Activated CD4-positive, alpha-beta T cell treated with anti-CD3 and anti-CD28 coated beads, Interleukin-2, amount 50 U/mL, for 1 hour (primary cell): ENCODE results near the gene RAB10.
"Not testable (repeated sequence)": the region's sequence is repeated elsewhere in the genome, so short reads cannot be mapped to it uniquely, and the experiment has no call there.

Experiments used
- DNase-seq: peaks from one replicate; pipeline ENCODE4 v3.0.0-alpha.2; 2020

Gene RAB10

GRCh38 chr2:26100384-26100783 lies 66.5 kb downstream of the RAB10 start:
- no peak for DNase-seq

DNA sequence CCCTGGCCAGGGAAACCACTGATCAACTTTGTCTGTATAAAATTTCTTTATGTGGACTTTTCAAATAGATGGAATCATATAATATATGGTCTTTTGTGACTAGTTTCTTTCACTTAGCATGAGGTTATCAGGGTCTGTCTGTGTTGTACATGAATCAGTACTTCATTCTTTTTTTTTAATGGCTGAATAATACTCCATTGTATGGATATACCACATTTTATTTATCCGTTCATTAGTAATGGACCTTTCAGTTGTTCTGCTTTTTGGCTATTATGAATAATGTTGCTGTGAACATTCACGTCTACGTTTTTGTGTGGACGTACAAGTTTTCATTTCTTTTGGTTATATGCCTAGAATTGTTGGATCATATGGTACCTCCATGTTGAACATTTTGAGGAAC lies 69.9 kb downstream of the RAB10 start:
- no peak for DNase-seq

DNA sequence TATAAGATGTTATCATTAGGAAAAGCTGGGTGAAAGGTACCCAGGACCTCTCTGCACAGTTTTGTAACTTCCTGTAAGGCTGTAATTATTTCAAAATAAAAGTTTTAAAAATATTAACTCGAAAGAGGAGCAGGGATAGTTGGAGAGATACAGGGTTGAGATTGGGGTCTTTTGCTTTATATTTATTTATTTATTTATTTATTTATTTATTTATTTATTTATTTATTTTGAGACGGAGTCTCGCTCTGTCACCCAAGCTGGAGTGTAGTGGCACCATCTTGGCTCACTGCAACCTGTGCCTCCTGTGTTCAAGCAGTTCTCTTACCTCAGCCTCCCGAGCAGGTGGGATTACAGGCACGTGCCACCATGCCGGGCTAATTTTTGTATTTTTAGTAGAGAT lies 74.8 kb downstream of the RAB10 start:
- not testable (repeated sequence) for DNase-seq

GRCh38 chr2:26112201-26112600 lies 78.3 kb downstream of the RAB10 start:
- no peak for DNase-seq

GRCh38 chr2:26114151-26114550 lies 80.3 kb downstream of the RAB10 start:
- no peak for DNase-seq

- DNase-seq = no peak
Measured at GRCh38 chr2:26118682-26119081, 84.8 kb downstream of the RAB10 start.

DNA sequence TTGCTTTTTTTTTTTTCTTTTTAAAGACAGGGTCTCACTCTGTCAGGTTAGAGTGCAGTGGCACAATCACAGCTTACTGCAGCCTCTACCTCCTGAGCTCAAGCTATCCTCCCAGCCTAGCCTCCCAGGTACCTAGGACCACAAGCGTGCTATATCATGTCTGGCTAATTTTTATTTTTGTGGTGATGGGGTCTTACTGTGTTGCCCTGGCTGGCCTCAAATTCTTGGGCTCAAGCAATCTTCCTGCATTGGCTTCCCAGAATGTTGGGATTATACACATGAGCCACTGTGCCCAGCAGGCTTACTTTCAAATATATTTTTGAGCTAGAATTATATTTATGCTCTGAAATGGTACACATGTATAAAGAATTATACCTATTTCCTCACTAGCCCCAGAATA lies 85.6 kb downstream of the RAB10 start:
- no peak for DNase-seq

GRCh38 chr2:26122630-26123029 lies 88.7 kb downstream of the RAB10 start:
- no peak for DNase-seq

DNA sequence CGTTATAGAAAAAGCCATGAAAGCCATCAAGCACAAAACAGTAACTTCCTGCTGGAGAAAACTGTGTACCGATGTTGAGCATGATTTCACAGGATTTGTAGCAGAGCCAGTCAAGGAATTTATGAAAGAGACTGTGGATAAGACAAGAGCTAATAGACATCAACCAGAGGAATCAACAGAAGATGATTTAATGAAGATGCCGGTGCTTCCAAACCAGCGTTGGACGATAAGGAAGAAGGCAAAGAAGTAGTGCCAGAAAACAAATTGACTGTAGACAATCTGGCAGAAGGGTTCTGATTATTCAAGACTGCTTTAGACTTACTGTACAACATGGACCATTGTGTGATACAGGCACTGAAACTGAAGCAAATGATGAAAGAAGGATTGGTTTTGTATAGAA lies 89.5 kb downstream of the RAB10 start:
- DNase-seq = no peak

- no peak for DNase-seq
Measured at GRCh38 chr2:26126074-26126473, 92.2 kb downstream of the RAB10 start.

DNA sequence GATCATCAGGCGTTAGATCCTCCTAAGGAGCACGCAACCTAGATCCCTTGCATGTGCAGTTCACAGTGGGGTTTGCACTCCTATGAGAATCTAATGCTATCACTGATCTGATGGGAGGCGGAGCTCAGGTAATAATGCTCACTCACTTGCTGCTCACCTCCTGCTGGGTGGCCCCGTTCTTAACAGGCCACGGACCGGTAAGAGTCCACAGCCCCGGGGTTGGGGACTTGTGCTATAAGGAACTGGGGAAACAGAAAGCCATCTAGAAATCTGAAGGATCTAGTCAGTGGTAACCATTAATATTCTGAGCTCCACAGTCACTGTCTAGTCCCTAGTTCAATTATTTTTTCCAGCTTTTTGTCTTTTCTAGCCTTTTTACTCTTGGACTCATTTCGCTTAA lies 94.3 kb downstream of the RAB10 start:
- no peak for DNase-seq

GRCh38 chr2:26130763-26131162 lies 96.9 kb downstream of the RAB10 start:
- no peak for DNase-seq

DNA sequence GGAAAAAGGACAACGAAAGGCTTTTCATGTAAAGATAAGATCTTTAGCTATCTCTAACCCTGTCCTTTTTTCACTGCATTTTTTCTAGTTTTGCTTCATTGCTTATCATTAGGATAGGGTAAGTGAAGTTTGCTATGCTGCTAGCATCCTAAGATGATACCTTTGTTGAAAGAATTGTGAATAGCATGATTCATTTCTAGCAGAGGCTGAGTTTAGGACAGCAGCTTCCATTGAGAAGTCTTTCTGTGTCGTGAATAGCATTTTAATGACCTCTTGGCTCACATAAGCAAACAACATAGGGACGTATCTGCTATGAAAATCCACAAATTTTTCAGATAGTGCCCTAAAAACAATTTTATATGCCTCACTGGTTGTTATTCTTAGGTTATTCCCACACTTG lies 102.6 kb downstream of the RAB10 start:
- no peak for DNase-seq

DNA sequence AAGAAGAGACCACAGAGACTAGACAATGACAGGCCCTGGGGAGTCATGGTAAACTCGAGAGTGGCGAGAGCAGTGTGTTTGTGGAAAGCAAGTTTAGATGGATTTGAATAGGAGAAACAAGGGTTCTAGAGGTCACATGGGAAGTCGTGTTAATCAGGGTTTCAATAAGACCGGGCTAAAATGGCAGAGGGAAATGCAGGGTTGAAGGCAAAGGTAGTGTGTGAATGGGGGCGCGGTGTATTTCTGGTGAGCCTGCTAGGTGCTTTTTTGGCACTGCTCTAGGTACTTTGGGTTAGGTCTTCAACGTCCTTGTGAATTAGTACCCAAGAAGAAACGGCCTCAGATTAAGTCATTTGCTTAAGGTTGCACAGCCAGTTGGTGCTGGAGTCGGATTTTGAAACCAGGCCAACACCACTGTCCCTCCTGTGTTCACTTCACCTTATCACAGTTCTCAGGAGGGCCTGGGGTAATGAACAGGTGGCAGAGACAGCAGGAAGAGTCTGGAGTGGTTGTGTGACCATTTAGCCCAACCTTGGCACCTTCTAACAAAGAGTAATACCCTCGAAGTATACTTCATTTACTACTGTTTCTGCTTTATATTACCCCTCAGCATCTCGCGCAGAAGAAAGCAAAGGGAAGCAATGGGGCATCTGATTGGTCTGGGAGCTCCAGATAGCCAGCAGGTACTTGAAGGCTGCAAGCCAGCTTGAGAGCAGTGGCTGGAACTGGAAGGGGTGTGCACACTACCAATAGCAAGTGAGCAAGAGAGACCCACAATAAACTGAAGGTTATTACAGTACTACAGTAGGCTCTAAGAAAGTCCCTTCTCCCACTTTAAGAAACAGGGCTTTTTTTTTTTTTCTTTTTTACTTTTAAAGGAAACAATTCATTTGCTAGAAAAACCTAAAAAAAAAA lies 105.6 kb downstream of the RAB10 start:
- DNase-seq = no peak

- no peak for DNase-seq
Measured at GRCh38 chr2:26141145-26141769, 107.4 kb downstream of the RAB10 start.

DNA sequence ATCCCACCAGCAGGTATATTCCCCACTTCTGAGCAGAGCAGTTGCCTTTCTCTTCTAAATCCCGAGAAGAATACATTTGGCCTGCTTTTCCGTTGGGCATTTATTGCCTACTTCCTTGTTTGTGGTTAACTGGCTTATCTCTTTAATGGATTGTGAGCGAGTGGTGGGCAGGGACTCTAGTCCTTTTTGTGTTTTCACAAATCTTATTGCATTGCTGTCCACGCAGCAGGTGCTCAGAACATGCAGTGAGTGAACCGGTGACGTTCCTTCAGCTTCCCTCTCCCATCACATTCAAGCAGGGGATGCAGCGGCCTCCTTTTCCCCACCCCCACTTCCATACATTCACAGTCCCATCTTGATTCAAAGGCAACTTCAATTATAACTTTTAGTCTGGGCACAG lies 110.1 kb downstream of the RAB10 start:
- no peak for DNase-seq

GRCh38 chr2:26144953-26145680 lies 111.2 kb downstream of the RAB10 start:
- DNase-seq = peak; percentile 60

DNA sequence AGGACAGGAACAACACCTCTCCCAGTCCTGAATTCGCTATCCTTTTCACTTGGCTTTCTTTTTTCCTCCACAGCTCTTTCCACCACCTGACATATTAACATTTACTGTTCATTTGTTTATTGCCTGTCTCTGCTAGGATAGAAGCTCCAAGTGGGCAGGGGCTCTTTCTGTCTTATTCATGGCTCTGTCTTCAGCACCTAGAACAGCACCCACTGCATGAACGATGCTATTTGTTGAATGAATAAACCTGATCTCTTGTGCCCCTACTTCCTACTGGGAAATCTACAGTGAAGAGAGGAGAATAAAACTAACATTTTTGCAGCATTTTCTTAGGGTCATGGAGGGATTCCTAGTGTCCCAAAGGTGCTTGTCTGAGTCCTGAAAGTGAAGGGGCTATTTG lies 114.6 kb downstream of the RAB10 start:
- DNase-seq = no peak

GRCh38 chr2:26150243-26150642 lies 116.4 kb downstream of the RAB10 start:
- no peak for DNase-seq

DNA sequence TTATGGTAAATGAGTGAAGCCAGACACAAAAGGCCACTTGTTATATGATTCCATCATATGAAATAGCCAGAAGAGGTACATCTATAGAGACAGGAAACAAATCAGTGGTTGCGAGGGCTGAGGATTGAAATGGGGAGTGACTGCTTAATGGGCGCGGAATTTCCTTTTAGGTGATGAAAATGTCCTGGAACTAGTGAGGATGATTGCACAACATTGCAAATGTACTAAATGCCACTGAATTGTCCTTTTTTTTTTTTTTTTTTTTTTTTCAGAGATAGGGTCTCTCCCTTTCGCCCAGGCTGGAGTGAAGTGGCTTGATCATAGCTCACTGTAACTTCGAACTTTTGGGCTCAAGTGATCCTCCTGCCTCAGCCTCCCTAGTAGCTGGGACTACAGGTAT lies 123.7 kb downstream of the RAB10 start:
- no peak for DNase-seq

DNA sequence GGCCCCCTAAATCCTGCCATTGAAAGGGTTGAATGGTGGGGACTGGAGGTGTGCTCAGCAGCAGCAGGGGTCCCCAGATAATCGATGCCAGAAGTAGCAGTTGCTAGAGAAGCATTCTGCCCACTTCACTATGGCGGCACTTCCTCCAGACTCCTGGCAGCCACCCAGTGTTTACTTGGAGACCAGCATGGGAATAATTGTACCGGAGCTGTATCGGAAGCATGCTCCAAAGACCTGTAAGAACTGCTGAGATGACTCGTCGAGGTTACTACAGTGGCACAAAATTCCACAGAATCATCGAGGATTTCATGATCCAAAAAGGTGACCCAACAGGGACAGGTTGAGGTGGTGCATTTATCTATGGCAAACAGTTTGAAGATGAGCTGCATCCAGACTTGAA lies 128.0 kb downstream of the RAB10 start:
- no peak for DNase-seq

GRCh38 chr2:26162963-26163362 lies 129.1 kb downstream of the RAB10 start:
- DNase-seq = no peak

- no peak for DNase-seq
Measured at GRCh38 chr2:26164231-26164630, 130.3 kb downstream of the RAB10 start.
